HG02798 (cell line): ENCODE measurements around the gene MICALL2.

Source experiments
- ATAC-seq: cut with Tn5 transposase; IDR thresholded peaks from one replicate; pipeline ENCODE4 v1.9.1; 2021; ENCODE audit warnings: mild to moderate bottlenecking; ENCODE audit not compliant: unreplicated experiment, poor library complexity

MICALL2 gene

GRCh38 chr7:1437155-1437880, 22.0 kb downstream of the MICALL2 start:
- ATAC-seq, result no peak

- ATAC-seq, result no peak
Observed at GRCh38 chr7:1436608-1437007, 22.7 kb downstream of the MICALL2 start.

GRCh38 chr7:1434891-1435670, 24.2 kb downstream of the MICALL2 start:
- no peak for ATAC-seq

- no peak for ATAC-seq
Observed at GRCh38 chr7:1434165-1434718, 25.0 kb downstream of the MICALL2 start.

- no peak for ATAC-seq
Observed at GRCh38 chr7:1433128-1433920, 25.9 kb downstream of the MICALL2 start.

GRCh38 chr7:1432411-1433082, 26.7 kb downstream of the MICALL2 start:
- ATAC-seq, result peak; percentile 54

GRCh38 chr7:1431634-1432380, 27.5 kb downstream of the MICALL2 start:
- ATAC-seq, result no peak

- no peak for ATAC-seq
Observed at GRCh38 chr7:1431226-1431625, 28.0 kb downstream of the MICALL2 start.

- no peak for ATAC-seq
Observed at GRCh38 chr7:1430056-1430845, 29.0 kb downstream of the MICALL2 start.

GRCh38 chr7:1428941-1429501, 30.2 kb downstream of the MICALL2 start:
- ATAC-seq, result no peak

GRCh38 chr7:1427064-1427657, 32.1 kb downstream of the MICALL2 start:
- no peak for ATAC-seq

- ATAC-seq, result no peak
Observed at GRCh38 chr7:1426474-1426873, 32.8 kb downstream of the MICALL2 start.

- ATAC-seq, result no peak
Observed at GRCh38 chr7:1425292-1426136, 33.8 kb downstream of the MICALL2 start.

GRCh38 chr7:1424041-1424440, 35.2 kb downstream of the MICALL2 start:
- no peak for ATAC-seq

- ATAC-seq, result no peak
Observed at GRCh38 chr7:1423264-1423811, 35.9 kb downstream of the MICALL2 start.

- ATAC-seq, result no peak
Observed at GRCh38 chr7:1422512-1423263, 36.6 kb downstream of the MICALL2 start.
